ENCODE results near the gene LGI4. TPM values are rescaled to one million over a fixed set of nuclear protein-coding genes. Genes with fewer than 3 reads are reported as not detected.
A peak's percentile ranks its signal among the peaks of the same experiment; 100 is the strongest.

Gene LGI4
- total RNA-seq, 1 donor from 2014 or later = not detected

DNA sequence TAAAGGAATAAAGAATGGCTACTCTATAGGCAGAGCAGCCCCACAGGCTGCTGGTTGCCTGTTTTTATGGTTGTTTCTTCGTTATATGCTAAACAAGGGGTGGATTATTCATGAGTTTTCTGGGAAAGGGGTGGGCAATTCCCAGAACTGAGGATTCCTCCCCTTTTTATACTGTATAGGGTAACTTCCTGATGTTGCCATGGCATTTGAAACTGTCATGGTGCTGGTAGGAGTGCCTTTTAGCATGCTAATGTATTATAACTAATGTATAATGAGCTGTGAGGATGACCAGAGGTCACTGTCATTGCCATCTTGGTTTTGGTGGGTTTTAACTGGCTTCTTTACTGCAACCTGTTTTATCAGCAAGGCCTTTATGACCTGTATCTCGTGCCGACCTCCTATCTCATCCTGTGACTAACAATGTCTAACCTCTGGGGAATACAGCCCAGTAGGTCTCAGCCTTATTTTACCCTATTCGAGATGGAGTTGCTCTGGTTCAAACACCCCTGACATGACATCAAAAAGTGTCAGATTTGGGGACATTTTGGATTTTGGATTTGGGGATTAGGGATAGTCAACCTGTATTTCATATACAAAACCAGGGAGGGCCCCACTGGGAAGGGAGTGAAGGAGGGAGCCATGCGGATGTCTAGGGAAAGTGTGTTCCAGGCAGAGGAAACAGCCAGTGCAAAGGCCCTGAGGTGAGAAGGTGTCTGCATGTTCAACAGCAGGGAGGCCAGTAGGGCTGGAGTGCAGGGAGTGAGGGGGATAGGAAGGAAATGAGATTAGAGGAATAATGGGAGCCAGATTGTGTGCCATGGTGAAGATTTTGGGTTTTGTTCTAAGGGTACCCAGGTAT, 30.6 kb upstream of the LGI4 start:
- POLR2A ChIA-PET = interaction anchor here (2.1 kb wide), 1 partner anchor 11 kb away, joined by 18 read pairs; the partner anchor contains the start of gene FXYD5
- Mint-ChIP-seq H3K4me3 (no peak overlapping the region), H3K4me1 (peaks cover 29% of the 10 kb centered on the region), H3K36me3 (ENCODE audit: low read depth) (peaks cover 93% of the 10 kb centered on the region), H3K27me3 (no peaks in the 10 kb centered on the region), H3K27ac (peak overlapping the region; percentile 65), H3K9me3 (peaks cover 9% of the 10 kb centered on the region)
- no peak for TF ChIP-seq CTCF (IDR thresholded peaks at IDR 0.05)
- intact Hi-C loops (cut with micrococcal nuclease) = no loop called here
- DNase-seq = no peak
- no peak for ATAC-seq (ENCODE audit: low read depth)
- CTCF ChIA-PET = no interaction called here

DNA sequence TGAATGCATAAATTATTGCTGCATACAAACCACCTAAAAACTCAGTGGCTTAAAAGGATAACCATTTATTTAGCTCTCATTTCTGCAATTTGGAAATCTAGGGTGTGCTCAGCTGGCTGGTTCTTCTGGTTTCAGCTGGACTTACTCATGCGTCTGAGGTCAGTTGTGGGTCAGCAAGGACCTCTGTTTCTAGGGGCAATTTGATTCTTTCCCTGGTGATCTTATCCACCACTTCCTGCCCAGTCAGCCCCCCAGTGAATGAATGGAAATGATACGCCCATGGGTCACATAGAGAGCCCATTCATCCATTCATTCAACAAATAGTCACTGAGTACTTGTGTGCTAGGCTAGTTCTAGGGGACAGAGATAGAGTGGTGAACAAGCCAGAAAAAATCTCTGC, 29.6 kb upstream of the LGI4 start:
- POLR2A ChIA-PET = no interaction called here
- ATAC-seq (ENCODE audit: low read depth) (no peak), DNase-seq (no peak)
- intact Hi-C loops (cut with micrococcal nuclease) = no loop called here
- H3K9me3 Mint-ChIP-seq = peaks cover 9% of the 10 kb centered on the region
- H3K4me3 Mint-ChIP-seq = no peak overlapping the region
- H3K36me3 Mint-ChIP-seq (ENCODE audit: low read depth) = peaks cover 93% of the 10 kb centered on the region
- peaks cover 29% of the 10 kb centered on the region for H3K4me1 Mint-ChIP-seq
- CTCF ChIA-PET = interaction anchor here (1.7 kb wide), 1 partner anchor 22 kb away, joined by 4 read pairs; the partner anchor contains the start of gene FXYD7
- no peak overlapping the region for H3K27ac Mint-ChIP-seq
- TF ChIP-seq CTCF (IDR thresholded peaks at IDR 0.05) = no peak
- H3K27me3 Mint-ChIP-seq = no peaks in the 10 kb centered on the region

DNA sequence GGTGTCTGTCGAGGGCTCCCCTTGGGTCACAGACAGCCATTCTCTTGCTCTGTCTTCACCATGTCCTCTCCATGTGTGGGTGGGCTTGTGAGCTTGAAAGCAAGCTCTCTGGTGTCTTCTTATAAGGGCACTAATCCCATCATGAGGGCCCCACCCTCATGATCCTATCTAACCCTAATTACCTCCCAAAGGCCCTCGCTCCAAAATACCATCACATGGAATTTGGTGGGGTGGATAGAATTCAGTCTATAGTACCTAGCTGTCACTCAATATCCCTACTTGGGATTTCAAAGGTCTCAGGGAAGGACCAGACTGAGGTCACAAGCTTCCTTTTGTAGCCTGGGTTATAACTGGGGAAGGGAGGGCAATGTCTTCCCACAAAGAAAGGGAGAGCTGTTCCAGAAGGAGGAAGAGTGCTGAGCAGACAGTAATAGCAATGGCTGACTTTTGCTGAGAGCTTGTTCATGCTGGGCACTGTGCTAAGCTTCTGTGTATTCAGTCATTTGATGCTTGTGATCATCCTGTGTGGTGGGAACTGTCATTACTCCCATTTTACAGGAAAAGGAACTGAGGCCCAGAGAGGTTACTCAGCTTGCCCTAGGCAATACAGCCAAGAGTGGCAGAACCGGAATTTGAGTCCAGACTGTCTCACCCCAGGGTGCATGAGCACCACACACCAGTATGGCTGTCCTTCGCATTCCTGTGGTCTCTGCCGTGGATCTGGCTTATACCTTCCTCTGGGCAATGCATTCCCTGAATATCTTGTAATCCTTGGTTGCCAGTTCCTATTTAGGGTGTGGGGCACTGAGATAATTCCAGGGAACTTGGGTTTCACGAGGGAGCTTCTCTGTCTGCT, 27.8 kb upstream of the LGI4 start:
- Mint-ChIP-seq H3K4me1 (peaks cover 34% of the 10 kb centered on the region), H3K9me3 (peaks cover 9% of the 10 kb centered on the region), H3K27ac (no peak overlapping the region), H3K36me3 (ENCODE audit: low read depth) (peaks cover 99% of the 10 kb centered on the region), H3K4me3 (no peak overlapping the region), H3K27me3 (no peaks in the 10 kb centered on the region)
- TF ChIP-seq CTCF (IDR thresholded peaks at IDR 0.05) = no peak
- intact Hi-C loops (cut with micrococcal nuclease) = no loop called here
- ATAC-seq (ENCODE audit: low read depth) (no peak), DNase-seq (no peak)
- POLR2A ChIA-PET = interaction anchor here (0.6 to 1.5 kb wide), 3 partner anchors 9 to 737 kb away, joined by 3 to 5 read pairs (median 4); partner anchors contain the start of gene FXYD5
- CTCF ChIA-PET = interaction anchor here (1.7 kb wide), 1 partner anchor 20 kb away, joined by 4 read pairs; the partner anchor contains the start of gene FXYD7

DNA sequence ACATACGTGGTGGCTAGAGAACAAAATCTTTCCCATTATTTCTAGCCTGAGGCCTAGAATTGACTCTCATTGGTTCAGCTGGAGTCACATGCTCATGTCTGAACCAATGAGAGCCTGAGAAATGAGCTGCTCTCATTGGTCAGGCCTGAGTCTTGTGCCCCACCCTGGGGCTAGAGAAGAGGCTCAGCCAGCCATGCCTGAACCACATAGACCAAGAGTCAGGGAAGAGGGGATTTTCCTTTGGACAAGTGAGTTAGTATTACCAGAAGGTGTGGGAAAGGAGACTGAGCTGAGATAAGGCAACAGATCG, 26.5 kb upstream of the LGI4 start:
- peaks cover 99% of the 10 kb centered on the region for H3K36me3 Mint-ChIP-seq (ENCODE audit: low read depth)
- CTCF ChIA-PET = interaction anchor here (1.0 kb wide), 1 partner anchor 56 kb away, joined by 3 read pairs; no protein-coding TSS in a partner anchor
- H3K27me3 Mint-ChIP-seq = no peaks in the 10 kb centered on the region
- H3K4me1 Mint-ChIP-seq = peaks cover 28% of the 10 kb centered on the region
- intact Hi-C loops (cut with micrococcal nuclease) = no loop called here
- ATAC-seq (ENCODE audit: low read depth) (no peak), DNase-seq (no peak)
- POLR2A ChIA-PET = interaction anchor here (1.1 to 1.5 kb wide), 2 partner anchors 14 to 45 kb away, joined by 4 read pairs; no protein-coding TSS in a partner anchor
- TF ChIP-seq CTCF (IDR thresholded peaks at IDR 0.05) = no peak
- no peak overlapping the region for H3K4me3 Mint-ChIP-seq
- peaks cover 9% of the 10 kb centered on the region for H3K9me3 Mint-ChIP-seq
- no peak overlapping the region for H3K27ac Mint-ChIP-seq

Measured in activated B cell treated with CpG ODN at 0.5 μM for 24 hours (primary cell).